T-helper 9 cell (primary cell): ENCODE data around the gene KIDINS220.
A peak's percentile ranks its signal among the peaks of the same experiment; 100 is the strongest.

Experiments used
- DNase-seq: peaks from one replicate; pipeline ENCODE4 v3.0.0-alpha.2; 2020
- total RNA-seq, 2 donors: gene quantifications; one replicate each; lab custom pipeline; 2026; lab: John Stamatoyannopoulos, UW

Gene KIDINS220
- total RNA-seq: 101 to 182 reads per million in 2 donors

DNA sequence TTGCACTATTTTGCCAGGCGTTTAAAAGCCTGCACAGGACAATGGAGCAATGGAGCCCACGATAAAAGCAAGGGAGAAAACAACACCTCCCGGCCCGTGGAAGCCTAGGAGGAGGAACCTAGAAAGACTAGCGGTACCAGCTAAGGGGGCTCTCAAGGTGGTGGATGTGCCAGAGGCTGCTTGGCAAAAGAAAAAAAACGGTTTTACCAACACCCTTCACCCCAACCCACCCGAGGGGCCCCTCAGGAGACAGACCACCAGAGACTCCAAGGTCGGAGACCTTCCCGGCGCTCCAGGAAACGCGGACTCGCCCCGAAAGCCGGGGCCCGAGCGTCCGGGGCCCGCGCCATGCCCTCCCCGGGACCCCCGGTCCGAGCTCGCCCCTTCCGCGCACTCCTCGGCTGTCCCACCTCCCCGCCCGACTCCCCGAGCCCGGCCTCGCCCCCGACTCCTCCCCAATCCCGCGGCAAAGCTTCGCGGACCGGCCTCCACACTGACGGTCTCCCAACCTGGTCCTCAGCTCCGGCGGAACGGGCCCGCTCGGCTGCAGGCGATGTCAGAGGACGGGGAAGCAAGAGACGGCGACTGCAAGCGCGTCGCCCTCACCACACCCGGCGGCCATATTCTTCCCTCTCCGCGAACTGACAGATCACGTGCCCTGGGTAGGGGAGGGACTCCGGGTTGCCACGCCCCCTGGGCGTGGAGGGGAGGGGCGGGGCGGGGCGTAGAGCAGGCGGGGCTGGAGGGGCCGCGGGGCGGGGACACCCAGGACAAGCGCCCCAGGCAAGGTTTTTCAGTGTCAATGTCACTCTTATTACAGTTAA, at the start of gene KIDINS220:
Gene KIDINS220 (minus strand): TSS at position 643 of the 824 bp plus-strand sequence. CDS start 10,520 bp downstream, outside the sequence.
- peak; percentile 85 for DNase-seq

DNA sequence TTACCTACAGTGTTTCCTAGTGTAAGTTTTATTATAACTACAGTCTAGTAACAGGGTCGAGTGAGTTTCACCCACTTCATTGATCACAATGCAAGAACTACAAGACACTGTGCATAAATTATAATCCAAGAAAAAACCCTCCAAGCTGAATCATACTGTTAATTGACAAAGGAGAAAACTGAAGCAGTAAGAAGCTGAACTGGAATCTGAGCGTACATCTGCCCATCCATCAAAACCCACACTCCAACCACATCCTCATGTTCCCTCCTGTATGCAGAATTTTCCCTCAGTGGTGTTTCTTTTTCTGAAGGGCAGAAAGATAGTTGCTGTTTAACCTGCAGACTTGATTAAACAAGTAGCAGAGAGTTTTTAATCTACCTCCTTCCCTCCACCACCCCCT, 49.5 kb upstream of the KIDINS220 start:
- DNase-seq: no peak

DNA sequence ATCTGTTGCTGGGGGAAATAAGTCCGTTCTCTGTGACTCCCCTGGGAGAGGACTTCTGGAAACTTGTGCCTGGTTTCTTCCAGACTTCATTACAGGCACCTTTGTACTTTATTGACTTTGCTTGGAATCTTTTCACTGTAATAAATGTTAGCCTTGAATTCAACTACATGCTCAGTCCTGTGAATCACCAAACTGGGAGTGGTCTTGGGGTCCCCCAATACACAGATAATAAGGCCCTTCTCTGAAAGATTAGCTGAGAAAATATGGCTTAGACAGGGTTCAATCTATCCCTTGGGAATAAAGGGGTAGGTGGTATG, 48.7 kb upstream of the KIDINS220 start:
- DNase-seq: no peak

DNA sequence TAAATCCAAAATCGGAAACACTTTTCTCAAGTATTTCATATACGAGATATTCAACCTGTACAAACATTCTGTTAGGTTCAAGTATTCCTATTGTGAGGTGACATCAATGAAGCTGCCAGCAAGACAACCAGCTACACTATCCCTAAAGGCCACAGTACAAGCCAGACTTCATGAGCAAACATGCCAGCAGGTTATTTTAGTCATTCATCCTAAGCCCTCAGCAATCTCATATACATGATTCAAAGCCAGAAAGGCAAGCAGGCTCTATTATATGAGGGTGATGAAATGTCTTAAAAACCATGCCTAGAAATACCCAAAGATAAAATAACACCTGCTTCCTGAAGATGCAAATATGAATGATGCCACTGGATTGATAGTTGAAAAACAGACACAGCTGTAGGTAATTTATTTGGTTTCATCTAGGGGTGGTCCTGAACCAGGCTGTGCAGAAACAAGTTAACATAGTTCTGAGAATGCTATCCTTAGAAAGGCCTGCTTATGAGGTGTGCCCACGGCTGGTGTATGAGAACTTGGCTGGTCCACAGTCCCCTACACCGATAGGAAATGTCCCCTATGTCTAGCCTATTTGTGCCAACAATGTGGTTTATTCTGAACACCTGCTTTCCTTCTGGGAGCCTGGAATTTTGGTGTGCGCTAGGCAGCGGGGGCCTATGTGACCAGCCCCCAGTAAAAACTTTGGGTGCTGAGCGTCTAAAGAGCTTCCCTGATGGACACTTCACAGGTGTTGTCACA, 48.2 kb upstream of the KIDINS220 start:
- no peak for DNase-seq

DNA sequence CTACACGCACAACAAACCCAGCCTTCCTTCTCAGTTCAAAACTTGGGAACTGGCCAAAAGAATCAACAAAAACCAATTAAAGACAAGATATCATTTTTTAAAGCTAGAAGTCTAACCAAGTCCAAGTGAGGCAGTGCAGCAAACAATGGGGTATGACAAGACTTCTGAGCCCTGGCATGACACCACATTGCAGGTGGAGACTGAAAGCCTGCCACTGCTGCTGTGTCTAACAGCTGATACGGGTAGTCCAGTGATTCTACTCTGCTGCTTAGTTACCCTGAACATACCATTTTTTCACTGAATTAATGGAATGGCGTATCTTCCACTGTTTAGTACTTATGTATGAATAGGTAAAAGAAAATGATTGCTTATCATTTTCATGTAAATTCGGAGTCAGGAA, 47.4 kb upstream of the KIDINS220 start:
- DNase-seq: no peak

DNA sequence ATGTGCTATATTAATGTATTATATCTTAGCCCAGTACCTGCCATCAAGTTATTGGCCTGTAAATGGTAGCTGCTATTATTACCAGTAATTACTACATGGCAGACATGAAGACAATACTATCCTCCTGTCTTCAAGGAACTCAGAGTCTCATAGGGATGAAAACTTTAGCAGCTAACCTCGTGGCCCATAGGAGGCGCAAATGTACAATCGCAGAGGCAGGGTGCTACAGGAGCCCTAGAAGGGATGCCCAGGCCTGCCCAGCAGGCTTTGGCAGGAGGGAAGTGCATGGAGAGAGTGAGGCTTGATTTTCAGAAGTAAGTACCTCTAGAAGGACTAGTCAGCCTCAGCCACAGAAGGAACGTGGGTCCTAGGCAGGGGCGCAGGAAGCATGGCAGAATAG, 44.7 kb upstream of the KIDINS220 start:
- DNase-seq: no peak

DNA sequence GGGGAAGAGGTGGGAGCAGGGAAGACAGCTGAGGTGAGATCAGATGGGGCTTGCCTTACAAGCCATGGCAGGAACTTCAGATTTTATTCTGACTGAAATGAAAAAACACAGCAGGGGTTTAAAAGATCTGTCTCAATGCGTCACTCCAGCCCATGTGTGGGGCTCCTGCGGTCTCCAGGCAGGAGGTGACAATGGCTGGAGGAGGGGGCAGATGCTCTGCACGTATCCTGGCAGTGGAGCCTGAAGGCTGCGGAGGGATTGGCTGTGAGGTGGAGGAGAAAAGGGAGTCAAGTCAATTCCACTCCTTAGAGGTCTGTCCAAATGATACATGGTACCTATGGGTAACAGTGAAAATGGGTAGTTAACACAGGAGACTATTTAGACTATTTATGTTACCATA, 40.5 kb upstream of the KIDINS220 start:
- no peak for DNase-seq

DNA sequence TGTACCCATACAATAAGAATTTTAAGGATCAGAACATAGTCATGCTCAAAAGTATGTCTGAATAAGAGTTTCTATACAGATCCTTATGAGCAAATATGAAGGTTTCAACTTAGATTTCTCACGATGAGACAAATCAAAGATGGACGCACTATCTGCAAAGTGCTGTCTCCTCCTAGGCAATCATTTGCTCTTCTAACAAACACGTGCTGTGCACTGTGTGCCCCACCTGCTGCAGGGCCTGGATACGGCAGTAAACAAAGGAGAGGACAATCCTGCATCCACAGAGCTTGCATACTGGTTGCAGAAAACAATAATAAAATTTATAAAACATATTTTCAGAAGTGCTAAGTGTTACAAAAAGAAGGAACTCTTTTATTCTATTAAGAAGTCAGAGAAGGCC, 39.9 kb upstream of the KIDINS220 start:
- no peak for DNase-seq

DNA sequence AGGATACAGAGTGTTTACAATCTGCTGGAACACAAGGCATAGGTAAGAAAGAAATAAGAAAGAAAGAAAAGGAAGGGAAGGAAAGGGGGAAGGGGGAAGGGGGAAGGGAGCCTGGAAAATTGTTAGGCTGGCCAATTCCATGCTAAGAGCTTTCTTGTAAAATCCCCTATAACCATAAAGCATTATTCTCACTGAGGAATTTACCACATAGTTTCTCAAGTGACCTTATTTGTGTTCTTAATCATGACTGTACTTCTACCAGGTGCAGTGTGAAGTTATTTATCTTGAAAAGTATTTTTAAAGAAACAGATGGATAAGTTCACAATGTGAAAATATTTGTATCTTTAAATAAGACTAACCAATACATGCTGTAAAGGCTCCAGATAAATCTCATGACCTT, 39.2 kb upstream of the KIDINS220 start:
- no peak for DNase-seq

DNA sequence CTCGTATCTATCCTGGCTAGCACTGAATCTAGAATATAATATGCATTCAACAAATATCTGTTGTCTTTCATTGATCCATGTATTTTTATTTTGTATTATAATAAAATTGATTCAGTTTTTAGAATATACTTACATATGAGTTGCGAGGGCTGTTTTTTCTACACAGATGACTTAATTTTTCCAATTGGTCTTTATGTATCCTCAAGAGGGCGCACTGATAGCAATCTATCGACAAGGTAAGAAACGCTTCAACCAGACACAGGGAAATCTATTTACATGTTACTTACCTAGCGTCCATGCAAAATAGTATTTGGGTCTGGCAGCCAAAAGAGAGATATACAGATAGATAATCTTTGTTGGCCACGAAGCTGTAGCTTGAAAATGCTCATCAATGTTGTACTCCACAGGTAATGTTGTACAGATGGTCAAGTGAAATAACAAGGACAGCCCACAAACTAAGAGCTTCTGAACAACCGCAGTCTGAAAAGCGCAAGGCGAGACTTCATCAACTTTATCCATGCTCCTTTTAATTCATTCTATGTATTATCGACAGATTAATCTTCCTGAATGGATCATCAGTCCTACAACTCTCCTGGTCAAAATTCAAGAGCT, 35.5 kb upstream of the KIDINS220 start:
- no peak for DNase-seq

DNA sequence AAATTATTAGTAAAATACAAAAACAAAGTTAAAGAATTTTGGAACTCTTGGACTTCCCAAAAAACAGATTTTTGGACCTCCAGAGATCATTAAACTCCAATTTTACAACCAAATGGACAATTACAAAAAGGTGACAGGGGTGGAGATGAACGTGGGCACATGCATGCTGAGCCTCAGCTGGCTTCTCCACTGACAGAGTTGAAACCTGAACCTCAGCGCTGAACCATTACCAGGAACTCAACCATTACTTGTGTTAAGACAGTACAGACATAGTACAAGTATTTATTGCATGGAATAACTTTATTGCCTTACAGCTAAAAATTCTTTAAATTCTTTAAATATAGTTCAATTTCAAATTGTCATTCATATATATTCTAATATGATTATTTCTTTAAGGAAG, 33.0 kb upstream of the KIDINS220 start:
- DNase-seq: no peak

DNA sequence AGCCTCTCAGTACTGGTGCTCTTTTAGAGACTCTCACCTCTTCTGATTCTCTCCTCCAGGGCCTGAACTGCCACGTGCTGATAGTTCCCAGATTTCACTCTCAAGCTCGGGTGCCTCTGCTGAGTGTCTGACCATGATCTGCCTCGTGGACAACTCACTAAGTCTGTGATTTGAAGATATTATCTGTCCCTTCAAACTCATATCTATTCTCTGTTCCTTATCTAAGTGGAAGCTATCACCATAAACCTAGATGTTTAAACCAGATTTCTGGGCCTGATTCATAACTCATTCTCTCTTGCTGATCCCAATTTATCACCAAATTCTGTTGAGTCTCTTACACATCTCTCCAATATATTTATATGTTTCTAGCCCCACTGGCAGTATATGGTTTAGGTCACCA, 29.9 kb upstream of the KIDINS220 start:
- DNase-seq: no peak

DNA sequence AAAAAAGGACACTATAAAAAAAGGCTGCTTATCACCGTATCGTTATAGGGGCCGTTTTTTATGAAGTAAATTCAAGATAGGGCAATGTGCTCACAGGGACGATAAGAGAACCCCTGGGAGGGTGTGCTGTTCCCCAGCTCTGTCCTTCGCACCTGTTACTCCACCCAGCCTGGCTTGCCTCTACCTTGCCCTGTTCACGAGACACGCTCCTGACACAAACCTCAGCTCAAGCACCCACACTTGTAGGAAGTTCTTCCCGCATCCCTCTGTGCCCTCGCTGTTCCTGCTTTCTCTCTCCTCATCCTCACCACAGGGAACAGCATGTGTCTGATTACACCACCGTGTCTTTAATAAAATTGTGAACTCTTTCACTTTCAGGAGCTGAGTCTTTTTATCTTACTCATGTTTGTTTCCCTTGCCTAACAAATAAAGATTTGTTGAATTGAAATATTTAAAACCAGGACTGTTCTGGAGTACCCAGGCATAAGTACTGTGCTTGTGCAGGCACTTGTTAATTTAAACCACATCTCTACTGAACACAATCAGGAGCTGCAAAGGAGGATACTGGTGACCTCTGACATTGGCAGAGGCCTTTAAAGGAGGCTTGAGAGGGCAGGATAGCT, 26.0 kb upstream of the KIDINS220 start:
- no peak for DNase-seq

DNA sequence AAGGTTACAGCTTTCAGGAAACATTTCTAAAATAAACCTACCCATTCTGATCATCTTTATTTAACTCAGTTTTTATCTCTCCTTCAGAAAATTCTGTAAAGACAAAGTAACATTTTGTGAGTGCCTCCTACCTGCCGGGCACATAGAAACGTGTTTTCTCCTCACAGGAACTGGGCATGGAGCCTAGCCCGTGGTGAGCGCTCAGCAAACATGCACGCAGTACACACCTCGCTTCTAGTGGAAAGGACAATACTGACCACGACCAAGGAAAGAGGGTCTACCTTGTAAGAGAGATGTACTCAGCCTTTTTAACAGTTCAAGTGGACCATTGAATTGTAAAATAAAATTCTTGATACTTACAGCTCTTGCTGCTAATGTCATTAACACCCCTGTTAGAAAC, 24.8 kb upstream of the KIDINS220 start:
- DNase-seq: no peak

DNA sequence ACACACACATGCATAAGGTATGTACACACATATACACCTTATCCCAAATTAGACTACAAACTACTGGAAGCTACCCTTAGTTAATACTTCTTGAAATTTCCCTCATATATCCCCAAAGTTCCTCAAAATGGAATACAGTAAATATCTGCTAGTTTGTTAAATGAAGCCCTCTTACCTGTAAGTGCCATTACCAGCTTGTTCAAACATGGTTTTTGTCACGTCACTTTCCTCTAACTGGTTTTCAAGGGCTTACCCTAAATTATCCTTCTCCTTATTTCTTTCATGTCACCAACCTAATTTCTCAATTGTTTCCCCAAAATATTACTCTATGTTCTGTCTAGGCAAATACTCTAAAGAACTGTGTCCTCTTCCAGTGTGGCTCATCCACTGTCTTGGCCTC, 24.4 kb upstream of the KIDINS220 start:
- no peak for DNase-seq

DNA sequence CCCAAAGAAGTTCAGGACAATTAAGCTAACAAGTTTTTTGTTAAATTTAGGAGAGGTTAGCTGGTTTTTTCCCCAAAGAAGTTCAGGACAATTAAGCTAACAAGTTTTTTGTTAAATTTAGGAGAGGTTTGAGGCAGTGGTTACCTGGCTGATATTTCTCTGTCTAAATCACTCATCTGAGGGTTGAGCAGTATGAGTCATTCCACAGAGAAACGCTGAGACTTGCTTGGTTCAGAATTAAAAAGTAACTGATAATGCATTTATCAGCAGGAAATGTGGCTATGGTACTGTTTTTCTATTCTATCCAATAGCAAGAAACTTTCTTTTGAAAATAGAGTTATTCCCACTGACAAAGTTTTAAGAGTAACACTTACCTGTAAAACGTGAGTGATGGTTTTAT, 22.8 kb upstream of the KIDINS220 start:
- DNase-seq: no peak

DNA sequence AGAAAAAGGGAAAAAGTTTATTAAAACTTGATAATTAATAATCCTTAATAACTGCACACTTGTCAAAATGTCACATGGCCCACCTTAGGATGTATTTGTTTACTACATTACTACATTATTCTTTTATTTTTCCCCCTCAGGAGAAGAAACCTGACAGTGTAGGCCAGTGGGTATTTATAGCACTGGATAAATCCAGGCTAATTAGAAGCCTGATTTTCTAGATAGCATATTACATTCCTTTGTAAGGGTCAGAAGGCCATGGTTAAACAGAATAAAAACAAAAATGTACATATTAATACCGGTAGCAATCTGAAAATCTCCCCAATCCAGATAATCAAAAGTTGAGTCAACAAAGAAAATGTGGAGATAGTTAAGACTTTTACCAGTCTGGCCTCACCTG, 21.5 kb upstream of the KIDINS220 start:
- DNase-seq: no peak

DNA sequence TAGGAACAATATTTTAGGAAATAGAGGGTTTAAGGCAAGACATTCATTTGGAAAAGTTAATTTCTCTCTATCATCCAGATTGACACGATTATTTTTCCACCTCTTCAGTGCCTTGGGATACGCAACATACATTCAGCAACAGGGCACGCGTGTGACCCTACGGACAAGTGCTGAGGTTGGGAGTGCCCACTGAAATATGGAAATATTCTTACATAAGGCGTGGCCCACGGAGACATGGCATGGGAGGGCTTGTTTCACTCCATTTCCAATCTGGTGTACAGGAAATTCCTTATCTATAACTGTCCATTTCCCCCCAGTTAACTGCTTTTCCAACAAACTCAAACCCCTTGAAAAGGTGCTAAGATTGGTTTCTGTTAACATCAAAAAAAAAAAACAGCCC, 20.9 kb upstream of the KIDINS220 start:
- DNase-seq: no peak

DNA sequence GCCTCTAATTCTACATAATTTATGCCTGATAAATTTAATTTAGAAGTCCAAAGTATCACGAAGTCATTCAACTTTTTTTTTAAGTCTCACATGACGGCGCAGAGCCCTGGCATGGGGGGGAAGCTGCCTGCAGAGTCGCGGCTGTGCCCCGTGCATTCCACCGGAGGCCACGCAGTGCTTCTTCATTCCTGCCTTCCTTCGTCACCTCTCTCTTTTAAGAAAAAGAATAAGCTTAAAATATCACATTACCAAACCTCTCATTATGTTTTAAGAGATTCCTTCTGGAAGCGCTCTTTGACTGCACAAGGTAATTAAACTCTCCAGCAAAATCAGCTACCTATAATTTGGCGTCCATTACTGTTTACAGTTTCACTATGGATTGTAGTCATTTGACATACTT, 20.3 kb upstream of the KIDINS220 start:
- no peak for DNase-seq

DNA sequence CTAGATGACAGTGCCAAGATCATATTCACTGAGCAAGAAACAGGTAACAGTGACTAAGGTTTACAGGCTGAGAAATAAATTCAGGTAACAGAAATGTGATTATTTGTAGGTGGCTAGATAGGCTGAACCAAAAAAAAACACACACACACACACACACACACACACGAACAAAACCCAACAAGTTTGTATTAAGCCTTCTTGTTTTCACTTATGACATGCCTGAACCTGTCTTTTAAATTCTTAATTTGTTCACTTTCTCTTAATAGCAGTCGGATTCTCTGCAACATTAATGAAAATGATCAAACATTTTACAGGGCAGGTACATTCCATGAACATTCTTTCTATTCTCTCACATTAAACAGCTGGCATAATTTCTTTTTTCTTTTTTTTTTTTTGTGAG, 18.8 kb upstream of the KIDINS220 start:
- DNase-seq: no peak

DNA sequence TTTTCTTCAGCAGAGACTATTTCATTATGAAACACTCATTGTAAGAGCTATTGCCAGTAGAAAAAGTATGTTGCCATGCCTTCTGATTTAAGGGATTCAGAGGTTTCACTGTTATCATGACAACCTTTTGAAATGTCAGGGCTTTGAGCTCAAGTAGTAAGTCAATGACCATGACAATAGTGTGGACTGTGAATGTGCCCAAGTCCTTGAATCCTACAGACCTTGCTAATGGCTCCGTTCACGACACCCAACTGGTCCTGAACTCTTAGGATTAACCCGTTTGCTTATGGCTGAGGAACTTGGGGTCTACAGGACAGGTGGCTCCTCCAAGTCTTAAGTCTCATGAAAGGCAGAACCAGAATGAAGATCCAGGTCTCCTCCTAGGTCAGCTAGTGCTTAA, 17.6 kb upstream of the KIDINS220 start:
- no peak for DNase-seq

DNA sequence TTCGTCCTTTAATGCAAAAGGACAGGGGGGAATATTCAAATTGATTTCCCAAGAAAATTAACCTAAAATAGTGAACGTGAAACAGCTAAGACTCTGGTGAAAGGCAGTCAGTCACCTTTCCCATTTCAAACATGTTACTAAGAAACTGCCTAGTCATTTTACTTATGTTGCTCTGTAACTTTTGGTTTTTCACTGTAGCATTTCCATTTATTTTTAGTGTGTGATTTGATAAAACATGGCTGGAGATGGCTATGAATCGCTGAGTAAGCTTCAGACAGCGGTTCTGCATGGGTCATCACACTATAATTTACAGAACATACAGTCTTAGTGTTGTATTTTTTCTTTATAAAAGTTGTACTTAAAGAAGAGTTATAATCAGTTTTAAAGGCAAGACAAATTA, 16.0 kb upstream of the KIDINS220 start:
- no peak for DNase-seq

DNA sequence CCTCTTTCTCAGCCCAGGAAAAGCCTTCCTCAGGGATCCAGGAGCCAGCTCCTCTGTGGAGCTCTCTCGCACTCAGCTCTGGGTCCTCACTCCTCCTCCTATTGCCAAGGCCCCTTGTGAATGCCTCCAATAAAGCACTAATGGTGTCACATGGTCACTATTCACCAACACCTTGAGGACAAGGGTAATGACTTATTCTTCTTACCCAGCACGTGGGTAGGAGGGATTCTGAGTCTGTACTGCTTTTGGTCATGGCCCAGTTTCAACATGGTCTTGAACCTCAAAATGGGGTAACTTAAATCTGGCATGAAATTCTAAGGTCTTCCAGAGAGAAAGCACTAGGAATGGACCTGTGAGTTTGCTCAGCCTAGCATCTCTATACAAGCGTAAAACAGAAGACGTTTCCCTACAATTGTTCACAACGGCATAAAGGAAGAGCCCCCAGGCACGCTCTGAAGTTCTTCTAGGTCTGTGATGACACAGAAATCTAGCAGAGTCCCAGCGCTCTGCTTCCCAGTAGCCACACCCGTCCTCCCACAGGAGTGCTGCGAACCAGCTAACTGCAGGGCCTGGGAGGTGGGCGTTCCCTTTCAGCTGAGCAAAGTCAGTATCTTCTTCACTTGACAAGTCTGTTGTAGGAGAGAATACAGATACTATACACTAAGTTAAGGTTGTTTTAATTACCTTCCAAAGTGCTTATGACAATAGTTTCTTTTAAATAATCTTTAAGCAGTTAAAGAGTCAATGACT, 14.6 kb upstream of the KIDINS220 start:
- no peak for DNase-seq
